ACHN (cell line): Measurements from ENCODE around the gene XNDC1N.

ENCODE experiments used
- DNase-seq: peaks from one replicate; pipeline ENCODE4 v3.0.0-alpha.2; 2015
- in situ Hi-C: cut with HindIII; loops from 2 replicates; pipeline ENCODE4 v1.10.0; 2017; ENCODE audit warnings: low sequenced_read_pairs, low pct_ligation_motif_present, low pct_unique_long_range_greater_than_20kb

Gene XNDC1N, protein sequence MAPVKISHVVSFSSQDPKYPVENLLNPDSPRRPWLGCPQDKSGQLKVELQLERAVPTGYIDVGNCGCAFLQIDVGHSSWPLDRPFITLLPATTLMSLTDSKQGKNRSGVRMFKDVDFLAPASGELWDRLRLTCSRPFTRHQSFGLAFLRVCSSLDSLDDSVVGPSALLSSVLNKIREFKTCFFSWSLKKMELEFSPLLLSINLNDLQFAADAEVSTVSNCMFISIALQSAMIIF

DNA sequence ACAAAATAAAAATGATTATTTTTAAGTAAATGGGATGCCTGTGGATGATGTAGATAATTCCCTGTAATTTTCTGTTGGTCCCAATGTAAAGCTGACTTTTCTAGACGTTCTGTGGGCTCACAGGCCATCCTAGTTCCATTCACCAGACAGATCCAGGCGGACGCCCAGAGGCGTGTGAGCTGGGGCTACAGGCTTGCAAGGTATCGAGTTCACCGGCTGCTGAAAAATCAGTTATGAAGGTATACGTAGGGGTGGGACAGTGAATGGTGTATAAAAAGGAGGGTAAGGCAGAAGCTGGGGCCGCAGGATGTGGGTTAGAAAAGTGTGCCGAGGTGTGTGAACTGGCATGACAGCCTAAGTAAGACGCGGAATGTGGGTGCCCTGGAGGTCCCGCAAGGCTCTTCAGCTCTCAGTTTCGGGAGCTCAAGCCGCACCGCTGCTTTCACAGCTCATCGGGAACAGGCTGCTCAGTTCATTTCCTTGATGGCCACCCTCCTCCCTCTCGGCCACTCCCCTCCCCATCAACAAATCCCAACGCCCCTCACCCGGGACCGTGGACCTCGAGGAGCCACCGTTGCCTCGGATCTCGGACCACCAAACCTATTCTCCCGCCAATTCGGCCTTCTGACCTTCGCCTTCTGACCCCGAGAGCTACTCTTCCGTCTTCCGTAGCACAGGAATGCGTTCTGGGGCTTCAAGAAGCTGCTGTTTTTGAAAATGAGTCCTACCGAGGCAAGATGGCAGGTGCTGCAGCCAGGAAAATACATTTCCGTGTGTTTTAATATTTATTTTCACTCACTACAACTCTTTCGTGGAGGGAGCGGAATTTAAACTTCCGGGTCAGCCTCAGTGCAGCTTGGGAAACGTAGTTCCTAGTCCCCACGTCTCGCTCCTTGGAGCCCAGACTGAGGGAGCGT is at the start of gene XNDC1N:
Gene XNDC1N (minus strand): TSS at position 775 of the 917 bp plus-strand sequence. CDS start 5,241 bp downstream, outside the sequence.
- DNase-seq, result peak; percentile 85
- in situ Hi-C loops, result no loop called here

DNA sequence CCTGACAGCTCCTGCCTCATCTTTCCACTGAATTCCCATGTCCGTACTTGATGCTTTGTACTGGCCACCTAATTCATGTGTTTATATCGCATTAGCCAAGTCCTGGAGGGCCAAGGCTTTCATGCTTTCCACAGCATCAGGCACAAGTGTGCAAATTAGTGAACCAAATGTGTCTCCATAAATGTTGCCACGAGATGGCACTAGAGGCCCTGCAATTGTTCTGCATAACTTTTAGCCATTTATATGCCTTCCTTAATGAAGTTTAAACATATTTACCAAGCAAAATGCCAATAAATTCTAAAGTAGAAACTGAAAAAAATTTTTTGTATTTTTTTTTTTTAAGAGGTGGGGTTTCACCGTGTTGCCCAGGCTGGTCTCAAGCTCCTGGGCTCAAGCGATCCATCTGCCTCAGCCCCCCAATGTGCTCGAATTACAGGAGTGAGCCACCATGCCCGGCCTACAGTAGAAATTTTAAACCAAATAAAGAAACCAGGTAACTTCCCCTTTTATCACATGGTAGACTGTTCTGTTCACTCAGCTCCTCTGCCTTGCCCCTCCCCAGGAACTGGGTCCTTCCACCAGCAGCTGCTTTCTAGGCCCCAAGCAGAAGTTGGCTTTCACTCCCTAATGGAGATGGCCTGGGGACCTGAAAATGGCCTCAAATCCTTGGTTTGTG is 49.5 kb upstream of the XNDC1N start:
- in situ Hi-C loops, result no loop called here
- peak; percentile 54 for DNase-seq

DNA sequence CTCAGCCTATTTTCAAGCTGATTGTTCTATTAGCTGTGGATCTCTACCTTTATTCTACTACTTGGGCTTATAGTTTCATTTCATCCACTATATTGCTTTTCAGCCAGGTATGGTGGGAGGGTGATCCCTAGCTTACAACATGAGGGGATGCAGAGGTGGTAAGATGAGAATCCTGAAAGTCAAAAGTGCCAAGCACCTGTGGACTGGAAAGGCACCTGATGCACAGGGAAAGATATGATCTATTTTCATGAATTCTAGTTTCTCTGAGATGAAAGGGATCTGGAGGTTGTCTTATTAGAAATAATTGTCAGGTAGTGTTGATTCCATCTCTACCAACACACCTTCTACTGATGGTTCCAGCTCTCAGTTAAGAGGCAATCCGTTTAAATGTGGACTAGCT is 48.7 kb upstream of the XNDC1N start:
- DNase-seq, result no peak
- in situ Hi-C loops, result no loop called here

DNA sequence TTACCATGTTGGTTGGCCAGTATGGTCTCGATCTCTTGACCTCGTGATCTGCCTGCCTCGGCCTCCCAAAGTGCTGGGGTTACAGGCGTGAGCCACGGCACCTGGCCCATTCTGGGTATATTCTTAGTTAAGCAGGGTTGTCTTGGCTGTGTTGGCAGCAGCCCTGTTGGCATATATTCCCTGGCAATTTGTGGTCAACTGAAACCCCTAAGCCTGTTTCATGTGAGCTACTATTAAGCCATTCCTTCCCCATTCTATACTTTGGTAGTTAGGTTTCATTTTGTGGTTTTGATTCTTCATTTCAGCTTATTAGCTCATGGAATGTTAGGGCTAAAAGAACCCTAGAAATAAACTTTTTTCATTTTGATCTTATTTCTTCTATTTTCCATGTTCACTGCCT is 48.2 kb upstream of the XNDC1N start:
- no peak for DNase-seq
- in situ Hi-C loops, result no loop called here

DNA sequence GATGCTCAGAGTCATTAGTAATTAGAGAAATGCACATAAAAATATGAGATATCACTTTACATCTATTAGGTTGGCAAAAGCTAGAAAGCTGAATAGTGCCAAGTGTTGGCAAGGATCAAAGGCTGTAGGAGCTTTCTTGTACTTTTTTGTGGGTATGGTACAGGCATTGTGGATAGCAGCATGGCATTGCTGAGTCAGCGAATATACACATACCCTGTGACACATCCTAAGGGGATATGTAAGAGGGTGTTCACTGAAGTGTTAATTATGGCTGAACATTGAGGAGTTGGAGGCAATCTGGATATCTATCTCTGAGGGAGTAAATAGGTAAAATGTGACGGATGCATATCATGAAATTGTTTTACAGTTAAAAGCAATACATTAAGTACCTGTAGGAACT is 43.3 kb upstream of the XNDC1N start:
- in situ Hi-C loops, result no loop called here
- no peak for DNase-seq

DNA sequence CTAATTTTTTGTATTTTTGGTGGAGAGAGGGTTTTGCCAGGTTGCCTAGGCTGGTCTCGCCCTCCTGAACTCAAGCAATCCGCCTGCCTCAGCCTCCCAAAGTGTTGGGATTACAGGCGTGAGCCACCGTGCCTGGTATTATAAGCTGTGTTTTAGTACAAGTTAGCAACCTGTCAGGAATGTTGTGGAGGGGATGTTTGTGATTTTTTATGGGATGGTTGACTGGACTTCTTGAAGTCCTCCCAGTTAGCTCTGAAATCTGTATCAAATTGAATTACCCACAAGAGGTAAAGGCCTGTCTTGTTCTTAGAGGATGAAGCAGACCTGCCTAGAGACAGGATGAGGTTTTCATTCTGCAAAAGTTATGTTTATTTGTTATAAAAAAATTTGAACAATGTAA is 36.2 kb upstream of the XNDC1N start:
- in situ Hi-C loops, result no loop called here
- DNase-seq, result no peak

DNA sequence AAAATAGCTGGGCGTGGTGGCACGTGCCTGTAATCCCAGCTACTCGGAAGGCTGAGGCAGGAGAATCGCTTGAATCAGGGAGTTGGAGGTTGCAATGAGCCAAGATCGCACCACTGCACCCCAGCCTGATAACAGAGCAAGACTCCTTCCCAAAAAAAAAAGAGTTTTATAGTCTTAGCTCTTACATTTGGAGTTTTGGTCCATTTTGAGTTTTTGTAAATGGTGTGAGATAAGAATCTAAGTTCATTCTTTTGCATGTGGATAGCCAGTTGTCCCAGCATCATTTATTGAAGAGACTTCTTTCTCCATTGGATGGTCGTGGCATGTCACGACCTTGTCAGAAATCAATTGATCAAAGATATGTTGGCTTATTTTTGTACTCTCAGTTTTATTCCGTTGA is 35.1 kb upstream of the XNDC1N start:
- in situ Hi-C loops, result no loop called here
- no peak for DNase-seq

DNA sequence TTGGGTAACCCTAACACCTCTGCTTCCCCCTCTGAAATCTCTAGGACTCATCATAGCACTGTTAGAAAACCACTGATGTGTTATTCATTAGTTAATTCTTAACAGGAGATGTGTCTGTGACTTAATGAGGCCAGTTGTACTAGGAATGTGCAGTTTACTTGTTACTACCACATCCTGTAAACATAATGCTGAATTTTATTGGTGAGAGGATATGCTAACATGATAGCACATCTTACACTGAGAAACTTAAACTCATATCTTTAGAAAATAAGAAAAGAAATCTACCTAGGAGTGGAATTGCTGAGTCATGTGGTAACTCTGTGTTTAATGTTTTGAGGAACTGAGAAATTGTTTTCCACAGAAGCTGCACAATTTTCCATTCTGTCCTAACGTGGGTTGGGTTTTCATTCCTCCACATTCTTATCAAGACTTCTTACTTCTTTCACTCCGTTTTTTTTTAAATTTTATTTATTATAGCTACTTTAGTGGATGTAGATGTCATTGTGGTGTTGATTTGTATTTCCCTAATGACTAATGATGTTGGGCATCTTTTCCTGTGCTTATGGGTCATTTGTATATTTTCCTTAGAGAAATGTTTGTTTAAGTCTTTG is 34.1 kb upstream of the XNDC1N start:
- peak; percentile 67 for DNase-seq
- in situ Hi-C loops, result no loop called here

DNA sequence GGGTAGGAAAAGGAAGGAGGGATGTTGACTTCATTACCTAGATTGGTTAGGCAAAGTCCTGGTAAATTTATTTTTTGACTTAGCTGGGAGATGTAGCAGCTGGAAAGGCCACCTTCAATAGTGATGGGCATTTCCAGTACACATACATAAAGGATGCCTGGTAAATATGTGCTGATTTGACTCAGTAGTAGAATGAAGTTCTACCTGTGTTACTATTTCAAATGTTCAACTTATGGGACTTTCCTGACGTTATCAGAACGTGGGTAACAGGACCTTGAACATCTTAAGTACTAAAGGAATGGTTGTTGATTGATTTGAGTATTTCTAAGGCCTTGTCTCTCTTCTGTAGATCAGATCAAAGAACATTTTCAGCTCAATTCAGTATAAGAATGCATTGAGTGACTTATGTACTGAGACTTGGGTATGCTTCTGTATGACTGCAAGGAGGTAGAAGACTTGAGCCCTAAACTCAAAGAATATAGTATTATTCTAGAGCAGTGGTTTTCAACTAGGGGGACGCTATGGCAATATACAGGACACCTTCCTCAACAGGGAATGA is 27.6 kb upstream of the XNDC1N start:
- in situ Hi-C loops, result no loop called here
- no peak for DNase-seq

DNA sequence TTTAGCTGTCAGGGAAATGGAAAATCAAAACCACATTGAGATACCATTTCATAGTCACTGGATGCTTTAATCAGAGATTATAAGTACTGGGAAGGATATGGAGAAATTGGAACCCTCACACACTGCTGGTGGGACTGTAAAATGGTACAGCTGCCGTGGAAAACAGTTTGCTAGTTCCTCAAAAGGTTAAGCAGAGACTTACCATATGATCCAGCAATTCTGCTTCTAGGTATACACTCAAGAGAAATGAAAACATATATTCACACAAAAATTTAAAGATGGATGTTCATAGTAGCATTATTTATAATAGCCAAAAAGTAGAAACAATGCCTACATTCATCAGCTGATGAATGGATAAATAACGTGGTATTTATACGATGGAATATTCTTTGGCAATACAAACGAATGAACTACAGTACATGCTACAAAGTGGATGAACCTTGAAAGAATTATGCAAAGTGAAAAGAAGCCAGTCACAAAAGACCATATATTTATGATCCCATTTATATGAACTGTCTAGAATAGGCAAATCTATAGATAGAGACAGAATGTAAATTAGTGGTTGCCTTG is 23.4 kb upstream of the XNDC1N start:
- no peak for DNase-seq
- in situ Hi-C loops, result no loop called here

DNA sequence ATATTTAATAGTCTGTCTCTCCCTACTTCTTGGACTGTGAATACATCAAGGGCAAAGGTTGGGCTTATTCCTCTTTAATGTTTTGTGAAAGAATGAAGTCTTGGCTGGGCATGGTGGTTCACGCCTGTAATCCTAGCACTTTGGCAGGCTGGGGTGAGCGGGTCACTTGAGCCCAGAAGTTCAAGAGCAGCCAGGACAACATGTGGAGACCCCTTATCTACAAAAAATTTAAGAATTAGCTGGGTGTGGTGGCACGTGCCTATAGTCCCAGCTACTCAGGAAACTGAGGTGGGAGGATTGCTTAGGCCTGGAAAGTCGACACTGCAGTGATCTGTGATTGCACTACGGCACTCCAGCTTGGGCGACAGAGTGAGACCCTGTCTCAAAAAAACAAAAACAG is 20.6 kb upstream of the XNDC1N start:
- in situ Hi-C loops, result no loop called here
- DNase-seq, result no peak

DNA sequence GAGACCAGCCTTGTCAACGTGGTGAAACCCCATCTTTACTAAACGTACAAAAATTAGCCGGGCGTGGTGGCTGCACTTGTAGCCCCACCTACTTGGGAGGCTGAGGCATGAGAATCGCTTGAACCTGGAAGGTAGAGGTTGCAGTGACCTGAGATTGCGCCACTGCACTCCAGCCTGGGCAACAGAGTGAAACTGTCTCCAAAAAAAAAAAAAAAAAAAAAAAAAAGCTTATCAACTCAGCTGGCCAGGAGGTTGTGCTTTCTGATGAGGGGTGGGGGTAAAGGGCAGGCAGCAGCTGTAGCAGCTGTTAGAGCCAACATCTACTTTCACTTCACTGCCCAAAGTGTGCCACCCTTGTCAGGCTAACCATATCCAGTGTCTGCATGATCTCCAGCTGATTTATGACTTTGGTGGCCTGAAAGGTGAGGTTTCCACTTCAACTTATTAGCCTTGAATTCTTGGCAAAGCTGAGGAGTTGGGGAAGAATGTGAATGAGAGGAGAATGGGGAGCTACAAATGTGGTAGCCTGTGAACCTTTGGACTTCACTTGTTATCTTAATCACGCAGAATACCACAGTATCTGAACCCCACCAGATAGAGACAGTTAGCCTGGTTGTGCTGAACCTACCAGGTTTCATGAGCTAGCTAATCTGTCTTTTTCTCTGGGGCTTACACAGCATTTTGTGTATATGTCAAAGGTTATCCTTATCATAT is 20.1 kb upstream of the XNDC1N start:
- in situ Hi-C loops, result no loop called here
- no peak for DNase-seq

DNA sequence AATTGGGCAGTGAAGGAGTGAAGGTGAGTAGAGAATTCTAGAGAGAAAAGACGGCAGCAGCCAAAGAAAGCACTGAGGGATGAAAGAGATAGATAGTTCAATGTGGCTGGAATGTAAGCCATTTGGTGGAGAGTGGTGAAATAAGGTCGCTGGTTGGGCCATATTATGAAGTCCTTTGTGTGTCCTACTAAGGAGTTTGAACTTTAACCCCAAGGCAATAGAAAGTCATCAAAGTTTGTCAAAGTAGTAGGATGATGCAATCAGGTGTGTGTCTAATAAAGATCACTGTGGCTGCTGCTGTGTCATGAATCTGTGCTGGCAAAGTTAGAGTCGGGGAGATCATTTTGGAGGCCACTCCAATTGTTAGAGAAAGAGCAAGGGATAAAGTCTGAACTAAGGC is 19.1 kb upstream of the XNDC1N start:
- in situ Hi-C loops, result no loop called here

DNA sequence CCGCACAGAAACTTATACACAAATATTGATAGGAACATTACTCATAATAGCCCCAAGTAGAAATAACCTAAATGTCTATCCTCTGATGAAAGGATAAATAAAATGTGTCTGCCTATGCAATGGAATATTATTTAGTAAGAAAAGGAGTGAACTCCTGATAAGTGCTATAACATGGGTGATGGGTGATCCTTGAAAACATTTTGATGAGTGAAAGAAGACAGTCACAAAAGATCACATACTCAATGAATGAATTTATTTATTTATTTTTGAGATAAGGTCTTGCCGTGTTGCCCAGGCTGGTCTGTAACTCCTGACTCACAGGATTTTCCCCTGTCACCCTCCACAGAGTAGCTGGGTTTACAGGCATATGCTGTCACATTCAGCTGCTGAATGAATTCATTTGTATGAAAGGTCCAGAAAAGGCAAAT is 17.8 kb upstream of the XNDC1N start:
- DNase-seq, result peak; percentile 34
- in situ Hi-C loops, result no loop called here

More for the DNA sequence above, 19.1 kb upstream of the XNDC1N start:
- no peak for DNase-seq

DNA sequence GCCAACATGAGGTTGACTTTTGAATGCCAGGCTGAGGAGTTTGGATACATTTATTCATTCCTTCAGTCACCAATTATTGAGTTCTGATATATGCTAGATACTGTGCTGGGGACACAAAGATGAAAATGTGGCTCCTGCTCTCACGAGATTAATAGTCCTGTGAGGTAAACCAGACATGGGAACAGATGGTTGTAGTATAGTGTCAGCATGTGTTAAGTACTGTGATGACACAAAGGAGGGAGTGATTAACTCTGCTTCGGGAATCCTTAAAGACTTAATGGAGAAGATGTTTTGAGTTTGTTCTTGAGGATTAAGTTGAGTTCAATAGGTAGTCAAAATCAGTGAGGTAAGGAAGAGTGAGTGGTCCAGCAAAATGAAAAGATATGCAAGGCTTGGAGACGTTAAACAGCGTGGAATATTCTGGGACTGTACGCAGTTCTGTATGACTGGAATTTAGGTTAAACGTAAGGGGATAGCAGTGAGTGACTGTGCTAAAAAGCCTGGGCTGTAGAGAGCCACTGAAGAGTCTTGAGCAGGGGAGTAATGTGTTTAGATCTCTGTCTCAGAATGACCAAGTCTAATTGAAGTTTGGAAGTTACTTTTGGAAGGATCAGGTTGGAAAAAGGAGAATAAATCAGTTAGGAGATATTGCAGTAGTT is 12.3 kb upstream of the XNDC1N start:
- in situ Hi-C loops, result no loop called here
- no peak for DNase-seq

DNA sequence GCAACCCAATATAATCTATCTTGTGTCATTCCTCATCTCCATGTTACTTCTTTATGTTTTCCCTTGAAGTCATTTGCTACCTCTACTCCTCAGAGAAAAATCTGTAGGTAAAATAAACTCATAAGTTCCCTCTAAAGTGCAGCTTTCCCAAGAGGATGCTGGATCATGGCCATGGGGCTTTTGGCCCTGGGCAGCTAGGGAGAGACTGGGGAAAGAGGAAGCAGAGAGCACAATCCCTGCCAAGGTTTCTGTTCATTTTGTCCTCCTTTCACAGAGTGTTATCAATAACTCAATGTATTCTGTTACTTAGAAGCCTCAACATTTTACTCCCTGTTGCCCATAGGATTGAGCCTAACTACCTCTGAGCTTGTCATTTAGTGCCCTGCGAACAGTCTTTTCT is 9.4 kb upstream of the XNDC1N start:
- in situ Hi-C loops, result no loop called here
- DNase-seq, result no peak

DNA sequence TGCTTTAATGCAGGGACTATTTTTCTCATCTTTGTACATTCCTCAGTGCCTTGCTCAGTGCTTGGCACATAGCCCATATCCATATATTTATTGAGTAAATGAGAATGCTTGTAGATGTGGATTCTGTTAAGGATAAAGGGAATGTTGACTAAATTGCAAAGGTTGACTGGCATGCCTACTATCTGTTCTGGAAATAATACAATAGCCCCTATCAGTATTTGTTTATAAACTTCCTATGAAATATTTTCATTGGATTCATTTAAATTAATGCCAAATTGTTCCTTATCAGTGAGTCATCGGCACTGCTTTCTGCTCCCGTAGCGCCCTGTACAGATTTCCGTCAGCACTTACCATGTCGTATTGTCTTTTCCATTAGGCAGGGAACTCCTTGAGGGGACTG is 8.4 kb upstream of the XNDC1N start:
- in situ Hi-C loops, result no loop called here

More for the DNA sequence above, 8.4 kb upstream of the XNDC1N start:
- DNase-seq, result no peak
